ENCODE measurements around the gene IGF2R.

DNA sequence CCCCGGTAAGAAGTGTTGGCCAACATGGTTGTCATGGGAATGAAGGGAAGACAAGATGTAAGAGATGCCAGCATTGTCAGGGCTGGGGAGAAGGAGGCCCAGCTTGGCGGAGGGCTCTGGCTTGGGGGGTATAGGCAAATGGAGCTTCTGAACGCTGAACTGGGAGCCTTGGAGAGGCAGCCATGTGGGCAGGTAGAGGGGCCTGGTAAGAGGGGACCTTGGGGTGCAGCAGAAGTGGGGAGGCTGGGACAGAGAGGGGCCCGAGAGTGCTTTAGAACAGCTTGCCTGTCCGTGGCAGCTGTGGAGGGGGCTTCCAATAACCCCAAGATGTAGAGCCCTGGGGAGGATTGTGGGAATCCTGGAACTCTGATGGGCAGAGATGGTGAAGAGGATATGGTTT lies 155.7 kb downstream of the IGF2R start:
- TF ChIP-seq ESRRA (CRISPR knock-in tag; IDR thresholded peaks at IDR 0.05; ENCODE audit: low read depth) (no peak), POLR2AphosphoS5 (IDR thresholded peaks at IDR 0.05; ENCODE audit: low read depth, low read length) (no peak), MBD4 (IDR thresholded peaks at IDR 0.05; ENCODE audit: borderline replicate concordance, low read length) (no peak), TEAD3 (CRISPR knock-in tag; optimal IDR thresholded peaks at IDR 0.05; ENCODE audit: borderline replicate concordance) (no peak), U2AF1 (optimal IDR thresholded peaks at IDR 0.05; ENCODE audit: low read depth, low read length) (no peak), PCBP1 (IDR thresholded peaks at IDR 0.05; ENCODE audit: borderline replicate concordance, low read depth, low read length) (no peak), ZNF24 (IDR thresholded peaks at IDR 0.05) (no peak)

All from HepG2 (cell line).